PC-3 (cell line): ENCODE data around the gene PHYKPL. TPM values are rescaled to one million over a fixed set of nuclear protein-coding genes. Genes with fewer than 3 reads are reported as not detected.

Experiments
- ATAC-seq: fragments of 200-7000 bp; cut with Tn5 transposase; 2 replicates; pipeline ENCODE4 v1.9.1; 2020; ENCODE audit warnings: mild to moderate bottlenecking, moderate library complexity
- BruUV-seq: library from RNA; stranded (reverse); fragments of 400-500 nt; replicated peaks from 2 replicates; lab custom pipeline; 2021; lab: Mats Ljungman, UMichigan
- CTCF ChIA-PET: fragments of 300-600 bp; sonication (Branson Sonifier 250); formaldehyde crosslinking; loops from one replicate; lab custom pipeline; 2022; ENCODE audit warnings: antibody characterized with exemption; lab: Charles Lee
- POLR2A ChIA-PET: fragments of 300-600 bp; sonication (Branson Sonifier 250); formaldehyde crosslinking; loops from one replicate; lab custom pipeline; 2022; ENCODE audit warnings: antibody characterized with exemption; ENCODE audit not compliant: unreplicated experiment; lab: Charles Lee
- DNase-seq: peaks from one replicate; pipeline ENCODE4 v3.0.0-alpha.2; 2015
- H2AFZ ChIP-seq: fragments of 300-600 bp; sonication (generic); 2 replicates; pipeline ENCODE4 v1.6.0; 2016; ENCODE audit warnings: antibody characterized with exemption, low read length
- H3F3A ChIP-seq: fragments of 300-600 bp; sonication (generic); one replicate; pipeline ENCODE4 v1.6.0; 2017; ENCODE audit warnings: antibody characterized with exemption, low read length, control low read depth, mild to moderate bottlenecking; ENCODE audit not compliant: unreplicated experiment
- H3K27ac ChIP-seq: fragments of 300-600 bp; sonication (generic); 2 replicates; pipeline ENCODE4 v1.5.1; 2016; ENCODE audit warnings: mild to moderate bottlenecking, low read length
- H3K27me3 ChIP-seq: fragments of 300-600 bp; sonication (generic); 2 replicates; pipeline ENCODE4 v1.6.1; 2016; ENCODE audit warnings: low read length, mixed read lengths
- H3K36me3 ChIP-seq: fragments of 300-600 bp; sonication (generic); 2 replicates; pipeline ENCODE4 v1.6.1; 2016; ENCODE audit warnings: low read depth, mixed run types, low read length, mixed read lengths
- H3K4me1 ChIP-seq: fragments of 300-600 bp; sonication (generic); 2 replicates; pipeline ENCODE4 v1.5.1; 2016; ENCODE audit warnings: low read length; ENCODE audit not compliant: insufficient read depth
- H3K4me2 ChIP-seq: fragments of 300-600 bp; sonication (generic); 2 replicates; pipeline ENCODE4 v1.6.0; 2016; ENCODE audit warnings: low read length
- H3K4me3 ChIP-seq: fragments of 300-600 bp; sonication (generic); 2 replicates; pipeline ENCODE4 v1.5.1; 2016; ENCODE audit warnings: mild to moderate bottlenecking, low read length, mixed read lengths
- H3K79me2 ChIP-seq: fragments of 300-600 bp; sonication (generic); 2 replicates; pipeline ENCODE4 v1.6.1; 2017; ENCODE audit warnings: low read length, mixed read lengths
- H3K9ac ChIP-seq: fragments of 300-600 bp; sonication (generic); 2 replicates; pipeline ENCODE4 v1.6.0; 2016; ENCODE audit warnings: mild to moderate bottlenecking, low read length
- H3K9me2 ChIP-seq: fragments of 300-600 bp; sonication (generic); replicated peaks from 2 replicates; pipeline ENCODE4 v1.6.1; 2016; ENCODE audit warnings: mixed run types, low read length, mixed read lengths
- H3K9me3 ChIP-seq: fragments of 300-600 bp; sonication (generic); 2 replicates; pipeline ENCODE4 v1.6.1; 2016; ENCODE audit warnings: low read length, mixed read lengths
- H4K20me1 ChIP-seq: fragments of 300-600 bp; sonication (generic); 2 replicates; pipeline ENCODE4 v1.6.1; 2016; ENCODE audit warnings: low read length, mixed read lengths
- EZH2 ChIP-seq: fragments of 300-600 bp; sonication (generic); IDR thresholded peaks from one replicate; pipeline ENCODE4 v1.6.1; 2017; ENCODE audit warnings: antibody characterized with exemption, mild to moderate bottlenecking, low read length; ENCODE audit not compliant: unreplicated experiment
- EZH2phosphoT487 ChIP-seq: fragments of 300-600 bp; sonication (generic); IDR thresholded peaks from 2 replicates; pipeline ENCODE4 v1.6.1; 2018; ENCODE audit warnings: mild to moderate bottlenecking, antibody characterized with exemption, low read length, borderline replicate concordance
- intact Hi-C: fragments of 100-400 bp; cut with micrococcal nuclease; formaldehyde crosslinking; loops from 2 replicates; pipeline ENCODE4 v1.9.0; 2023
- total RNA-seq: library from RNA; depleted of rRNA; stranded (reverse); fragments of >200 nt; gene quantifications from 2 replicates; pipeline ENCODE4 v1.2.3, GENCODE V29; 2014
- TF ChIP-seq, protein P1 (sequence below): fragments of 300-600 bp; sonication (generic); conservative IDR thresholded peaks from 2 replicates; pipeline ENCODE4 v1.5.1; 2017; ENCODE audit warnings: antibody characterized with exemption, low read depth, mild to moderate bottlenecking, low read length

The PHYKPL gene
- total RNA-seq, 1 experiment from 2014 or later, result 31.2 TPM

DNA sequence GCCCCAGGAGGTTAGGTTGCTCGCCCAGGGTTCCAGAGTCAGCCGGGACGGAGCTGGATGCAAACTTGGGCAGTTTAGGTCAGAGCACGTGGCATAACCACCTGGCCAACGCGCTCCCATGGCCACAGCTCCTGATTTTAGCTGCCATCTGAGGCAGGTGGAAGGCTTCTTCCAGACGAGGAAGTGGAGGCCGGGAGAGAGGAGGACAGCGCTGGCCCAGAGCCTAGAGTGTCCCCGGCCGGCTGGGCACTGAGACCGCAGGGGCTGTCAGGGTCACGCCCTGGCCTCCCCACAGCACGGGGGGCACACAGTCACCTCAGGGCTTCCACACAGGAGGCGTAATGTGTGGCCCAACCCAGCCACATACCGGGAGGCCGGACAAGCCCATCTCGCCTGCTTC is 16.1 kb upstream of the PHYKPL start:
- no peak for TF ChIP-seq EZH2
- no peak for TF ChIP-seq EZH2phosphoT487
- TF ChIP-seq, protein P1, sequence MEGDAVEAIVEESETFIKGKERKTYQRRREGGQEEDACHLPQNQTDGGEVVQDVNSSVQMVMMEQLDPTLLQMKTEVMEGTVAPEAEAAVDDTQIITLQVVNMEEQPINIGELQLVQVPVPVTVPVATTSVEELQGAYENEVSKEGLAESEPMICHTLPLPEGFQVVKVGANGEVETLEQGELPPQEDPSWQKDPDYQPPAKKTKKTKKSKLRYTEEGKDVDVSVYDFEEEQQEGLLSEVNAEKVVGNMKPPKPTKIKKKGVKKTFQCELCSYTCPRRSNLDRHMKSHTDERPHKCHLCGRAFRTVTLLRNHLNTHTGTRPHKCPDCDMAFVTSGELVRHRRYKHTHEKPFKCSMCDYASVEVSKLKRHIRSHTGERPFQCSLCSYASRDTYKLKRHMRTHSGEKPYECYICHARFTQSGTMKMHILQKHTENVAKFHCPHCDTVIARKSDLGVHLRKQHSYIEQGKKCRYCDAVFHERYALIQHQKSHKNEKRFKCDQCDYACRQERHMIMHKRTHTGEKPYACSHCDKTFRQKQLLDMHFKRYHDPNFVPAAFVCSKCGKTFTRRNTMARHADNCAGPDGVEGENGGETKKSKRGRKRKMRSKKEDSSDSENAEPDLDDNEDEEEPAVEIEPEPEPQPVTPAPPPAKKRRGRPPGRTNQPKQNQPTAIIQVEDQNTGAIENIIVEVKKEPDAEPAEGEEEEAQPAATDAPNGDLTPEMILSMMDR, result no peak
- Histone ChIP-seq H3K36me3 (no peaks in the 10 kb centered on the region), H3K9me3 (no peaks in the 10 kb centered on the region), H3K4me1 (no peaks in the 10 kb centered on the region), H4K20me1 (no peaks in the 10 kb centered on the region), H3K9me2 (no peaks in the 10 kb centered on the region), H3F3A (no peaks in the 10 kb centered on the region), H2AFZ (no peak overlapping the region), H3K4me3 (no peak overlapping the region), H3K9ac (no peak overlapping the region), H3K27me3 (no peaks in the 10 kb centered on the region), H3K79me2 (no peaks in the 10 kb centered on the region), H3K4me2 (no peak overlapping the region), H3K27ac (no peak overlapping the region)
- CTCF ChIA-PET, result no interaction called here
- no peak for ATAC-seq
- intact Hi-C loops, result no loop called here
- POLR2A ChIA-PET, result no interaction called here
- DNase-seq, result no peak
- BruUV-seq, result no TSS peak

GRCh38 chr5:178247481-178248456 is 15.2 kb upstream of the PHYKPL start:
- Histone ChIP-seq H4K20me1 (no peaks in the 10 kb centered on the region), H3K27me3 (no peaks in the 10 kb centered on the region), H3K9me3 (no peaks in the 10 kb centered on the region), H3F3A (no peaks in the 10 kb centered on the region), H3K79me2 (no peaks in the 10 kb centered on the region), H3K4me2 (no peak overlapping the region), H3K9ac (no peak overlapping the region), H3K4me3 (no peak overlapping the region), H3K36me3 (no peaks in the 10 kb centered on the region), H3K27ac (no peak overlapping the region), H3K9me2 (no peaks in the 10 kb centered on the region), H2AFZ (no peak overlapping the region), H3K4me1 (no peaks in the 10 kb centered on the region)
- no peak for DNase-seq
- ChIA-PET CTCF (no interaction called here), POLR2A (no interaction called here)
- no peak for ATAC-seq
- no TSS peak for BruUV-seq
- intact Hi-C loops, result no loop called here
- TF ChIP-seq EZH2phosphoT487, result no peak
- no peak for TF ChIP-seq EZH2
- TF ChIP-seq, protein P1, result no peak
